Suppressor macrophage treated with lipopolysaccharide for 4 hours (primary cell): Measurements from ENCODE around the gene CCDC27.

ENCODE experiments used
- DNase-seq: peaks from one replicate; pipeline ENCODE4 v3.0.0-alpha.2; 2020

The CCDC27 gene

GRCh38 chr1:3752400-3752945 is at the start of gene CCDC27:
CCDC27 (plus strand) TSS chr1:3752450; CDS start chr1:3752482, 32 bp downstream.
- no peak for DNase-seq

DNA sequence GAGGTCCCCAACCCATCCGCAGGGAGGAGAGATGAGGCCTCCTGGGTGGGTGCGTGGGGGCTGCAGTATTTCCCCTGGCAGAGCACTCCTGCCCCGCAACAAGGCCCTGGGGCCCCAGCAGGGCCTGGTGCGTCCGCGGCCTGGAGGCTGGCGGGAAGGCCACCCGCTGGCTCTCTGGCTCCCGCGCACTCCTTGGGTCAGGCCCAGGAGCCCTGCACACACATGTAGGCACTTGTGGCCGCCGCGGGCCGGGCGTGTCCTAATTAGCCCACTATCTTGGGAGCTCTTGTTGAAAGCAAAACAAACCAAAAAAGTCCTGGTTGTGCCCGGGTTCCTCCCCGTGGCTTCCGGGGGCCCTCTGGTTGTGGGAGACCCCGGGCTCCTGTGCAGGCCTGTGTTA is 49.7 kb upstream of the CCDC27 start:
- DNase-seq = no peak

DNA sequence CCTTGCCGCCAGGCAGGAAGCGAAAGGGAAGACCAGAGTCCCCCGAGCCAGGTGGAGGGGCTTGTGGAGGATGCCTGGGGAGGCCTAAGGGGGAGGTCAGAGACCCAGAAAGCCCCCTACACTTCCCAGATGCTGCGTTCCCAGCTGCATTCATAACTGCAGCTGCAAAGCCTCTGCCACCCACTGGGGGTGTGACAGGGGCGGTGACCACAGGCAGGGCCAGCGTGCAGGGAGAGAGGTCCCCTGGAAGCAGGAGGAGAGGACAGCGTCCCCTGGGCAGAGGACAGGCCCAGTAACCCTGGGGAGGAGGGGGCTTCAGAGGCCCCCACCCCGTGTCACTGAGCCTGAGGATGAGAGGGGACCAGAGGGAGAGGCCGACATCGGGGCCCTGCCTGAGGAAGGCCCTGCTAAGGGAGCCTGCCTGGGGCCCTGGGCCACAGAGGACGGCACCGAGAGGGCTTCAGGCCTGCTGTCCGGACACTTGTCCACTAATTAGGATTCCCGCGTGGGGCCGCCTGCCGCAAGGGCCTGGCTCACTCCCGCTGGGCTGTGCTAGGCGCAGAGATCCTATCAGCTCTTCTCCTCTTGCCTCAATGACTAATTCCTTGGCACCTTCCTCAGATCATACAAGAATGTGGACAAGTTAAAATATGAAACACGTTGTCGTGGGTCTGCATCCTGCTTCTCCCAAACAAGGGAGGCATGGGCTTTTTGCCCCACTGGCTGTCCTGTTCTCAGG is 49.1 kb upstream of the CCDC27 start:
- DNase-seq = no peak

DNA sequence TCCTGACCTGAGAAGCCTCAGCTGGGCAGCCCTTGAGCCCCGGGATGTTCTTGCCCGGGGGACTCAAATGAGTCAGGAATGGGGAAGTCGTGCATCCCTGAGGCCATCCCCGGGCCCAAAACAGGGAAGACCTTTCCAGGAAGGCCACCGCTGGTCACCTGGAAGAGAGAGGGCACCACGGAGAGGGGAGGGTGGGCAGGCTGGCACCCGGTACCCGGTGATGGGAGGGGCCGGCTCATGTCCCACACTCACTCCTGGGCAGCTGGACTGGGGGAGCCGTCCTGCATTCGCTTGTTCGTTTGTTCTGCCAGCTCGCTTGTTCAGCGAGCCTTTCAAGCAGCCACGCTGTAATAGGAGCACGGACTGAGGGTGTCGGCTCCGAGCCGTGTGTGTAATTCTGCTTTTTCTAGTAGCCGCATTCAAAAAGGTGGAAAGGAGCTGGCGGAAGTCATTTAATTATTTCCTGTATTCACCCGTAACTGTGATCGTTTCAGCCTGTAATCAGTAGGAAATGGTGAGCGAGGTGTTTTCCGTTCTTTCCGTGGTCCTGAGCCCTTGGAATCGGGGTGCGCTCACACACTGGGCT is 48.4 kb upstream of the CCDC27 start:
- no peak for DNase-seq

GRCh38 chr1:3705341-3705950 is 46.8 kb upstream of the CCDC27 start:
- DNase-seq = no peak

DNA sequence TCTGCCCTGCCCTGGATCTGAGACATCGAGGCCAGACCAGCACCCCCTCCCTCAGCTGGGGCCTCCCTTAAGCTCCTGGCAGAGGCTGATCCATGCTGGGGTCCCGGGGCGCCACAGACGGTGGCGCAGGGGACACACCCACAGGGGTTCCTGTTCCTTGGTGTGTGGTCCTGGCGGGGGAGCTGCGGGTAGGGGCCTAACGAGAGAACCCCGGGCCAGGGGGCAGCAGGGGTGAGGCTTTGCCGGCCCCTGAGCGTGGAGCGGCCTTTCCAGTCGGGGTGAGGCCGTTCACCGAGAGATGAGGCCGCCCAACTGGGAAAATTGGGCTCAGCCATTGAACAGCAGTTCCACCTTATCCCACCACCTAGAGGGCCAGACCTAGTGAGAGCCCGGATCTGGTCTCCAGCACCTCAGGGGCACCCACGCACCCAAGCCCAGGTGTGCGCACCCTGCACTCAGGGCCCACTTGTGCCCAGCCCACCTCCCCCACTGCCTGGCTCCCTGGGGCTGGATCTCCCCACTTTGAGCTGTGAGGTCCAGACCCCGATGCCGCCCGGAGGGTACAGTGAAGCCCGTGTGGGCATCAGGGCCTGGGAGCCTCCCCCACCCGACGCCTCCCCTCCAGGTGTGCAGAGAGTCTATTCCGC is 45.5 kb upstream of the CCDC27 start:
- no peak for DNase-seq

DNA sequence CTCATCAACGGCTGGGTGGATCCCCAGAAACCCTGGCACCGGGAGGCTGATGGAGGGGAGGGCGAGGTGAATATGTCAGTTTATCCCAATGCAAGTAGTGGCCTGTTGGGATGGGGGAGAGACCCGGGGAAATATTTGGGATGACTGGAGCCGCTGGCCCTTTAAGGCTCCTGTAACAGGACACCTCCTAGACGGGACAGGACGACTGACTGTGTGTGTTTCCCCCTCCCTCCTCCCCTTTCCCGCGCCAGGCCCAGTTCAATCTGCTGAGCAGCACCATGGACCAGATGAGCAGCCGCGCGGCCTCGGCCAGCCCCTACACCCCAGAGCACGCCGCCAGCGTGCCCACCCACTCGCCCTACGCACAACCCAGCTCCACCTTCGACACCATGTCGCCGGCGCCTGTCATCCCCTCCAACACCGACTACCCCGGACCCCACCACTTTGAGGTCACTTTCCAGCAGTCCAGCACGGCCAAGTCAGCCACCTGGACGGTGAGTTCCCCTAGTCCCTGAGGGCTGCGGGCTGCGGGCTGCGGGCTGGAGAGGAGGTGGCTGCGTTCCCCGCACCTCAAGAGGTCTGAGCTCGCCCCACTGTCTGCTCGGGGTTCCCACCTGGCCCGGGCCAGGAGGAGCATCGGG is 44.8 kb upstream of the CCDC27 start:
- DNase-seq = no peak

DNA sequence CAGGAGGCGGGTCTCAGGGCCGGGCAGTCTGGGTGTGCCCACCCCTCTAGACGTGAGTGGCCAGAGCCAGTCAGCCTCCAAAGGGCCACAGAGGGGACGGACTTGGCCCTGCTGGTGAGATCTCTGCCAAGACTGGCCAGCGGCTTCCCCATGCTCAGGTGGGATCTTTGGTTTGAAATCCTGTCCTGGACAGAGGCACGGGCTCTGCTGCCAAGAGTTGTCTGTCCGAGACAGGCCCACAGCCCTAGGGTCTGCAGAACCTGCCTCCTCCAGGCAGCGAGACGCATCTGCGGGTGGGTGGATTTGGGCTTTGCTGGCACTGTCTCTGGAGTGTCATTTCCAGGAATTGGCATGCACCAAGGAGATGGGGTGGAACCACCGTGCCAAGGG is 44.3 kb upstream of the CCDC27 start:
- no peak for DNase-seq

DNA sequence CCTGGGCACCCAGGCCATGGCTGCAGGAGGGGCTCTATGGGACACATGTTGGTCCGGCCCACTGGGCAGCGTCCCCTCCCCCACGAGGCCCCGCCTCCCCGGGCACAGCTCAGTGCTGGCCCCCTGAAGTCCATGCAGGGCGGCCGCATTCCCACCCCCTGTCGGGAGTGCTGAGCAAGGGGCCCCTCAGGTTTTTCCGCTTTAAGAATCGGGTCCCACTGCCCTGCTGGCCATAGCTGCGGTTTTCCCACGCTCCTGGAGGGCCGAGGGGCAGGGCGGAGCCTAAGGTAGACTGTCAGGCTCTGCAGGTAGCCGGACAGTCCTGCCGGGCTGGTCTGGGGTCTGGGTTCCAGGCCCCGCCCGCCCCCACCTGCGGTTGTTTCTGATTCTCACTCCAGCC is 43.5 kb upstream of the CCDC27 start:
- no peak for DNase-seq

GRCh38 chr1:3710251-3710650 is 42.0 kb upstream of the CCDC27 start:
- DNase-seq = no peak

DNA sequence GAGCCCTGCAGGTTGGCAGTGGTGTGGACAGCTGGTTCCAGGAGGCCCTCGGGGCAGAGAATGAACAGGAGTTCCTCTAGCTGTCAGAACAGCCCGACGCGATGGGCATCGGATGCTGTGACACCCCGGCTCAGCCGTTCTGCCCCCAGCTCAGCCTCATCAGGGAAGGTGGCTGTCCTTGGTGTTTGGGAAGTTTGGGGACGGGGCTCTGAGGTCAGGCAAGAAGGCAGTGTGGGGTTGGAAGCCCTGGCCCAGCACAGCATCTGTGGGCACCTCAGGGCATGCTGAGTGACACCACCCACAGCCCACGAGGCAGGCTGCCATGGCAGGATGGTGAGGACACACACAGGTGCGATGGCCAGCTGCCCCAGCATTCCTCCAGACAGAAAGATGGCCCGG is 40.9 kb upstream of the CCDC27 start:
- no peak for DNase-seq

DNA sequence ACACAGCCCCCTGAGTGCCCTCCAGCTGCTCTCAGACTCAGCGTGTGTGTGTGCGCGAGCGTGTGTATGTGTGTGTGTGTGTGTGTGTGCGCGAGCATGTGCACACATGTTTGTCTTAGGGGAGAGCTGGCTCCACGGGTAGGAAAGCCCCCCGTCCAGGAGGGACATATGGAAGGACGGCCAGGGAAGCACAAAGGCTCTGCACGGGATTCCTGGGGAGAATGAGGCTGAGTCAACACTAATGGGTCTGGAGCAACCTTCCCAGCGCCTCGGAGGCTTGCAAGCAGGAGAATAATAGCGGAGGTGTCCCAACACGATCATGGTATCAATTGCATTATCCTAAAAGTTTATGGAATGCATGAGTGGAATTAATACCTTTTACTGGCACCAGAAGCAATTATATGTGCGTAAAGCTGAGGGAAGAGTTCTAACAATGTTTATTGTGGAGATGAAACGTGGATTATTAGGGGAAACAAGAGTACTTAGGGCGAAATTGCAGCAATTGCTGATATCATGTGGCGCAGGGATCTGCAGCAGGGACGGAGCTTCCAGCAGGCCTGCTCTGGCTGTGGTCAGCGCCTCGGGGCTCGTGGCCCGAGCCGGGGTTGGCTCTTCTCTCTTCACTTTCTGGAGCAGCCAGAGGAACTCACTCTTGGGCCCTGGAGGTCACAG is 40.3 kb upstream of the CCDC27 start:
- no peak for DNase-seq

DNA sequence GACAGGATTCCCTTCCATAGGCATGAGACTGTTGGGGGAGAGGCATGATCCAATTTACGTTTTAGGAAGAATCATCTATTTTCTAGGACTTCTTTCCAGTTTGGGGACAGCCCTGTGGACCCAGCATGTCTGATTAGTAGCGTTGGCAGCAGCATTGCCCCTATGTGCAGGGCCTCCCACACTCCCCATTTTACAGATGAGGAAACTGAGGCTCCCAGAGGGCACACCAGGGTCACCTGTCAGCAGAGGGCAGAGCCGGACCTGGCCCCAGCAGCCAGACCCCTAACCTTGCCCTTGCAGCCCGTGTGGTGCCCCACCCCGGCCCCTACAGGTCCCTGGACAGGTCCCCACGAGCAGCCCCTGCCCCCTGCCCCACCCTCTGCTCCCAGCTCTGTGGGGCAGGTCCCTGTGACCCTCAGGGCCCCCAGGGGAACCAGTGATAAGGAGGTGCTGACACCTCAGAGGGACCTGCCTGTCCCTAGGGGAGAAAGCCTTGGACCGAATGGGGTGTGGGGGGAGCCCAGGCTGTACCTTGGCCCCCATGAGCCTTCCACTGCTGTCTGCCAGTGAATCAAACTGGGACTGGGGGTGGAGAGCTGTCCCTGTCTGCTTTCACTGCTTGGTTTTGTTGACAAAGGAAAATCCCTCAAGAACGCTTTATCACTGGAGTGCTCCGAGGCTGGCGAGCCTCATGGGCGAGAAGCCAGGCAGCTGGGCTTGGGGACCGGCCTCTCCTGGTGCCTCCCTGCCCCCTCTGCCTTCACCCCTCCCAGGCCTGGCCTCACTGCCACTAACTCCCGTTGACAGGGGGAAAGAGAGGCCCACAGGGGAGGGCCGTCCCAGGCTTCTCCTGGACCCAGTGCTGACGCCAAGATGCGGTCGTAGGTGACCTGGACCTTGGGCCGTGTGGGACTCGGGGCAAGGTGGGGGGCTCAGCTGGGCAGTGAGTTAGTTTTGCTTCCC is 39.4 kb upstream of the CCDC27 start:
- DNase-seq = no peak

- DNase-seq = no peak
Observed at GRCh38 chr1:3713840-3714239, 38.4 kb upstream of the CCDC27 start.

DNA sequence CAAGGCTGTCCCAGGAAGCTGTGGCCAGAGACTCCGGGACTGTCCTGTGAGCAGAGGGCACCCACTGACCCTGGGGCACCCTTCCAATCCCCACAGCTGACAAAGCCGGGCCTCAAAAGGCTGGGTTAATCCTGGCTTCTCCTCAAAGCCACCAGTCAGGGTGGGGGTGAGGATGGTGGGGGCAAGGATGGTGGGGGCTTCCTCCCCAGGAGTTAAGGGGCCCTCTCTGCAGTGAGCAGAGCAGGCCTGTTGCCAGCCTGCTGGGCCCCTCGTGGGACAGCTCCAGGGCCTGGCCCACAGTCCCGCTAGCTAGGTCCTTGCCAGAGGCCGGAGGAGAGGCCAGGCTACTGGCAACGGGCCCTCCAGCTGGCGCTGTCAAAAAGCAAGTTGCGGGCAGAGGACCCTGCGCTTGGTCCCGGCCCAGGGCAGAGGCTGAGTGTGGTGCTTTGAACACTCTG is 37.9 kb upstream of the CCDC27 start:
- no peak for DNase-seq

DNA sequence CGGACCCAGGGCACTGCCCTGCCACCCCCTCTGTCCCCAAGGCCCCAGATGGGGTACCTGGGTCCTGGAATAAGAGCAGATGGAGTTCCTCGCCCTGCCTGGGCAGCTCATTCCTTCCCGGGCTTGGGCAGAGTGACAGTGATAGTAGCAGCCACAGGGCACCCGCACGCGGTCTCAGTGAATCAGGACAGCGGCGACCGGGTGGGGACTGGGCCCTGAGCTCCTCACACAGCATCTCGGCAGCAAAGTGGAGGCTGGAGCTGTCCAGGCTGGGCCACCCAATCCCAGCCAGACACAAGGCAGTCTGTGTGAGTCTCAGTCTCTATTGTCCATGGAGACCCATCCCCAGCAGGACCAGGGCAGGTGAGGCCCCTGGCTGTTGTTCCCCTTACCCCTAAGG is 37.4 kb upstream of the CCDC27 start:
- DNase-seq = no peak

DNA sequence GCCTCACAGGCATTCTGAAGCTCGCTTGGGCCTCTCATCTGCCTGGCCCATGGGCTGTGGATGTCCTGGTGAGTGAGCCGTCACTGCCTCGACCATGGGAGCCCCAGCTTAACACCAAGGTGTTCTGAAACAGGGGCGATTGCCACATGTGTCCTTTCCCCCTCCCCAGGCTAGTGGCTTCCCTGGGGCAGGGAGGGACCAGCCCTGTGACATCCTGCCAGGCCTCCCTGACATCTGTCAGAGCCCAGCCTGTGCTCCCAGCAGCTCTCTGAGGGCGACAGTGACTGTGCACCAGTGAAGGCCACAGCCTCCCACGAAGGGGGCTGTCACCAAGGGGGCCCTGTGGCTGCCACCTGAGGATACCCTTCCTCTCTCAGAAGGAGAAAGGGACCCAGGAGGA is 35.9 kb upstream of the CCDC27 start:
- DNase-seq = no peak

DNA sequence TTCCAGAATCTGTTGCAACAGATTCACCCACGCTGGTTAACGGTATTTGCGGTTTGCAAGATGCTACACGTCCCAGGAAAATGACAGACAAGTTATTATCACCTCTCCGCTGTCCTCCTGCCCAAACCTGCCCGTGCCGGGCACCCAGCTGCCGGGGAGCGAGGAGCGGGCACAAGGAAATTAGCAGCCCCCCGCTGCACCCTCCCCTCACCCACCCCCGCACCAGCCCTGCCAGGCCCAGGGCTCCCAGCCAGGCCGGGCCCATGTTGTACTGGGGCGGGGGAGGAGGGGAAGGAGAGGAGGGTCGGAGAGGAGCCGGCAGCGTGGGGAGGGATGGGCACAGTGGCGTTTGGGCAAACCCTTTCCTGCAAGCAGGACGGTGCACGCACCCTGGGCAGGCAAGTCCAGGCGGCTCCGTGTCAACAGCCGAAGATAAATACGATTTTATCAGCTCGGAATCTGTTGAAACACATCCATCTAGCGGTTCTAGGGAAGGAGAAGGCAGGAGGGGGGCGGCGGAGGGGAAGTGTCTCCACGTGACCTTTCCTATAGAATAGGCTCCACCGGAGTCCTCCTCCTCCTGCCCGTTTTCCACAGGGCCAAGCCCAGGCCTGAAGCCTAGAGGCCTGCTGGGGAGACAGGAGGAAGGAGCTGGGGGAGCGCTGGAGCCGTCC is 35.1 kb upstream of the CCDC27 start:
- DNase-seq = no peak

GRCh38 chr1:3717715-3718601 is 34.3 kb upstream of the CCDC27 start:
- DNase-seq = peak; percentile 5

GRCh38 chr1:3718764-3719163 is 33.5 kb upstream of the CCDC27 start:
- no peak for DNase-seq
